Chondrocyte (in vitro differentiated cells): Measurements from ENCODE around the gene RIPOR2. TPM values are rescaled to one million over a fixed set of nuclear protein-coding genes. Genes with fewer than 3 reads are reported as not detected.
A peak's percentile ranks its signal among the peaks of the same experiment; 100 is the strongest.

Source experiments
- DNase-seq: peaks from one replicate; pipeline ENCODE4 v3.0.0; 2021; ENCODE audit warnings: mixed read lengths, low spot score
- H3K27ac Mint-ChIP-seq: one replicate; pipeline ENCODE4 v1.8.0; 2021; ENCODE audit warnings: mild to moderate bottlenecking, moderate library complexity, mixed read lengths; ENCODE audit not compliant: unreplicated experiment
- H3K27me3 Mint-ChIP-seq: 2 replicates; pipeline ENCODE4 v1.8.0; 2021; ENCODE audit warnings: low read depth, mixed read lengths
- H3K36me3 Mint-ChIP-seq: 2 replicates; pipeline ENCODE4 v1.8.0; 2021; ENCODE audit warnings: low read depth, mixed read lengths
- H3K4me1 Mint-ChIP-seq: 2 replicates; pipeline ENCODE4 v1.8.0; 2021; ENCODE audit warnings: low read depth, mild to moderate bottlenecking, mixed read lengths
- H3K4me3 Mint-ChIP-seq: one replicate; pipeline ENCODE4 v1.8.0; 2021; ENCODE audit warnings: mild to moderate bottlenecking, moderate library complexity, mixed read lengths; ENCODE audit not compliant: unreplicated experiment
- H3K9me3 Mint-ChIP-seq: 2 replicates; pipeline ENCODE4 v1.8.0; 2021; ENCODE audit warnings: low read depth, mixed read lengths
- total RNA-seq: library from RNA; stranded (reverse); gene quantifications from 3 replicates; pipeline ENCODE4 v1.2.1, GENCODE V29; 2021
- TF ChIP-seq, protein P1 (sequence below): fragments of 200-600 bp; sonication (generic); IDR thresholded peaks from 2 replicates; pipeline ENCODE4 v1.5.0; 2021; ENCODE audit warnings: antibody characterized with exemption, mild to moderate bottlenecking, moderate library complexity

The RIPOR2 gene
- total RNA-seq, 1 donor from 2014 or later, result 0.62 TPM

DNA sequence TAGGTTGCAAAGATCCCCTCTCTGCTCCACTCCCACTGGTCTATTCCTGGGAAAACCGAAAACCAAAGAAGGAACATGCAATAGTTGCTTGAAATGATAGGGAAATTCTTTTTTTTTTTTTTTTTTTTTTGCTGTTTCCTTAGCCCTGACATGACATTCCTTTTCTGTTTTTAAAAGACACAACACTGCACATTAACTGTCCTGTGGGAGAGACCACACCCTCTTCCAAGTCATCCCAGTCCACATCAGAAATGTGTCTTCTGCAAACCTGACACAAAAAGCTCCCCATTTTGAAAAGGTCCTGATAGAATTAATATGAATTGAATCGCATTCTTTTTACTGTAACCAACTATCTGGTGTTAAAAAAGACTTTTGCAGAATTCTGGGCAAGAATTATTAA lies 43.4 kb upstream of the RIPOR2 start:
- Mint-ChIP-seq H3K9me3 (no peaks in the 10 kb centered on the region), H3K4me3 (no peak overlapping the region), H3K27me3 (no peaks in the 10 kb centered on the region), H3K36me3 (no peaks in the 10 kb centered on the region), H3K27ac (peak overlapping the region; percentile 72), H3K4me1 (peaks cover 43% of the 10 kb centered on the region)
- no peak for DNase-seq
- TF ChIP-seq, protein P1, sequence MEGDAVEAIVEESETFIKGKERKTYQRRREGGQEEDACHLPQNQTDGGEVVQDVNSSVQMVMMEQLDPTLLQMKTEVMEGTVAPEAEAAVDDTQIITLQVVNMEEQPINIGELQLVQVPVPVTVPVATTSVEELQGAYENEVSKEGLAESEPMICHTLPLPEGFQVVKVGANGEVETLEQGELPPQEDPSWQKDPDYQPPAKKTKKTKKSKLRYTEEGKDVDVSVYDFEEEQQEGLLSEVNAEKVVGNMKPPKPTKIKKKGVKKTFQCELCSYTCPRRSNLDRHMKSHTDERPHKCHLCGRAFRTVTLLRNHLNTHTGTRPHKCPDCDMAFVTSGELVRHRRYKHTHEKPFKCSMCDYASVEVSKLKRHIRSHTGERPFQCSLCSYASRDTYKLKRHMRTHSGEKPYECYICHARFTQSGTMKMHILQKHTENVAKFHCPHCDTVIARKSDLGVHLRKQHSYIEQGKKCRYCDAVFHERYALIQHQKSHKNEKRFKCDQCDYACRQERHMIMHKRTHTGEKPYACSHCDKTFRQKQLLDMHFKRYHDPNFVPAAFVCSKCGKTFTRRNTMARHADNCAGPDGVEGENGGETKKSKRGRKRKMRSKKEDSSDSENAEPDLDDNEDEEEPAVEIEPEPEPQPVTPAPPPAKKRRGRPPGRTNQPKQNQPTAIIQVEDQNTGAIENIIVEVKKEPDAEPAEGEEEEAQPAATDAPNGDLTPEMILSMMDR, result no peak

DNA sequence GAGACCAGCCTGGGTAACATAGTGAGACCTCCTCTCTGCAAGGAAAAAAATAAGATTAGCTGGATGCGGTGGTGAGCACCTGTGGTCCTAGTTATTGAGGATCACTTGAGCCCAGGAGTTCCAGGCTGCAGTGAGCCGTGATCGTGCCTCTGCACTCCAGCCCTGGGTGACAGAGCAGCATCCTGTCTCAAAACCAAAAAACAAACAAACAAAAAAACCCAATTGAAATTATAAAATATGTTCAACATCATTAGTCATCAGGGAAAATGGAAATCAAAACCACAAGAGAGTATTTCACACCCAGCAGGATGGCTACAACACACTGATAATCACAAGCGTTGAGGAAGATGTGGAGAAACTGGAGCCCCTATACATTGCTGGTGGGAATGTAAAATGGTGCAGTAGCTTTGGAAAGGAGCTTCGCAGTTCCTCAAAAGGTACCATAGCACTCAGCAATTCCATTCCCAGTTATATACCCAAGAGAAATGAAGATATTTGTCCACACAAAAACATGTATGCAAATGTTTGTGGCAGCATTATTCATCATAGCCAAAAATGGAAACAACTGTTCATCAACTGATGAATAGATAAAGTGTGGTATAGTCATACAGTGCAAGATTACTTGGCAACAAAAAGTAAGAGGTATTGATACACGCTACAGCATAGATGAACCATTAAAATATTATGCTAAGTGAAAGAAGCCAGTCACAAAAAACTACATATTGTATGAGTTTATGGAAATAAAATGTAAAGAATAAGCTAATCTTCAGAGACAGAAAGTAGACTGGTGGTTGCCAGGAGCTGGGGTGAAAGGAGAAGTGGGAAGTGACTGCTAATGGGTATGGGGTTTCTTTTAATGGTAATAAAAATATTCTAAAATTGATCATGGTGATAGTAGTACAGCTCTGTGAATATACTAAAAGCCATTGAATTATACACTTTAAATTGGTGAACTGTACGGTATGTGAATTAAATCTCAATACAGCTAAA lies 38.7 kb upstream of the RIPOR2 start:
- TF ChIP-seq, protein P1, result no peak
- Mint-ChIP-seq H3K36me3 (no peaks in the 10 kb centered on the region), H3K4me1 (peaks cover 19% of the 10 kb centered on the region), H3K4me3 (no peak overlapping the region), H3K9me3 (no peaks in the 10 kb centered on the region), H3K27me3 (no peaks in the 10 kb centered on the region), H3K27ac (no peak overlapping the region)
- DNase-seq, result no peak

DNA sequence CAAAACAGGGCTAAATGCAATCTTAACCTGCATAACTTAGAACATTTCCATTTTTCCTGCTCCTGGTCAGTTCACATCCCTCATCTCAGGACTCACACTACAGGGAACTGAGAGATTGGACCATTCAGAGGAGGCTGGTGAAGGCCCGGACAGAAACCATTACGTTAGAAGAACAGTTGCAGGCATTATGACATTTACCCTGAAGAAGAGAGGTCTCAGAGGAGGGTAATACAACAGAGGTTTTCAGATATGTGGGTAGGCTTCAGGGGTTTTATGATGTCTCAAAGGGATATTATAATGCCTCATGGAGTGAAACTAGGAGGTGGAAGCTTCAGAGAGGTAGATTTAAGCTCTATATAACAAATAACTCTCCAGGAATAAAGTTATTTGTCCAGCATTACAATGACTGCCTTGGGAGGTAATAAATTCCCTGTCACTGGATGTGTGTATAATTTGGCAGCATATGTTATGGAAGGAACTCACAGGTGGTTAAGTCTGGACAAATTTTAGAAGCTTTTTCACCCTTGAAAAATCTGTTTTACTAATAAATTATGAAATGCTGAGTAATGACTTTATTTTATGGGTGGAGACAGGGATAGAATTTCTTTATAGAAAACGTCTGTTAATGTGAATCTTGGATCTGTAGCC lies 36.7 kb upstream of the RIPOR2 start:
- no peaks in the 10 kb centered on the region for H3K27me3 Mint-ChIP-seq
- TF ChIP-seq, protein P1, result no peak
- no peak overlapping the region for H3K27ac Mint-ChIP-seq
- no peak for DNase-seq
- no peak overlapping the region for H3K4me3 Mint-ChIP-seq
- no peaks in the 10 kb centered on the region for H3K9me3 Mint-ChIP-seq
- no peaks in the 10 kb centered on the region for H3K36me3 Mint-ChIP-seq
- H3K4me1 Mint-ChIP-seq, result peaks cover 8% of the 10 kb centered on the region

DNA sequence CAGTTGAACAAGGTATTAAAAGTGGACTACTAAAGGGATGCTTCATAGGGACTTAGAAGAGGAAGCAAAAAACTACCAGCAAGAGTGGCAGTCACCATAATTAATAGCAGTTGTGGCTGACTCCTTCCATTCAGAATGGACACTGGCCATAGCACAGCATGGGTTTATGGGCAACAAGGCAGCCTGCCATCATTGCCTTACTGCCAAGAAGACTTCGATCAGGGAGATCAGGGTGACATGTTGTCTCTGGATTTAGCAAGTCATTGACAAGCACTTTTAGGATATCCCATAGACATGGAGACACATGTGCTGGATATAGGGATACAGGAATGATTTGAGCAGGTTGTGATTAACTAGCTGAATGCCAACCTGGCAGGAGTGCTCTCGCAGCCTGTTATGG lies 35.3 kb upstream of the RIPOR2 start:
- DNase-seq, result no peak
- Mint-ChIP-seq H3K27ac (no peak overlapping the region), H3K36me3 (no peaks in the 10 kb centered on the region), H3K27me3 (no peaks in the 10 kb centered on the region), H3K4me1 (peaks cover 8% of the 10 kb centered on the region), H3K9me3 (no peaks in the 10 kb centered on the region), H3K4me3 (no peak overlapping the region)
- TF ChIP-seq, protein P1, result no peak

DNA sequence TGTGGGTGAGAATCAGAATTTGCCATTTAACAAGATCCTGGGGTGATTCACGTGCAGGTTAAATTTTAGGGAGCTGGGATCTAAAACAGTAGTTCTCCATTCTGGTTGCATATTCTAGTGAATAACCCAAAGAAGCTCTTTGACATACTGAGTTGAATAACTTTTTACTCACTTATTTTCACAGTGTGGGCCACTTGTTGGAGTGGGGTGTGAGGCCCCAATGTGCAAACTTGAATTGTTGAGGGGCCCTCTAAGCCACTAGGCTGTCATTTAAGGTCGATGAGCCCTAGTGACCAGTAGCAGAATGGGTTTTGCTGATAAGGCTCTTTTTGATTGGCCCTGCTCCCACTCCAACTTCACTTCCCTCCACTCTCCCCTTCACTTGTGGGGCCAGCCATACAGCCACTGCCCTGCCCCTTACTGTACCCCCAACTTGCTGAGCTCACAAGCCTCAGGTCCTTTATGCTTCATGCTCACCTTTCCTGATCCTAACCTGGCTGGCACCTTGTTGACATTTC lies 33.6 kb upstream of the RIPOR2 start:
- Mint-ChIP-seq H3K27ac (no peak overlapping the region), H3K36me3 (no peaks in the 10 kb centered on the region), H3K4me1 (peaks cover 8% of the 10 kb centered on the region), H3K27me3 (no peaks in the 10 kb centered on the region), H3K9me3 (no peaks in the 10 kb centered on the region), H3K4me3 (no peak overlapping the region)
- DNase-seq, result no peak
- TF ChIP-seq, protein P1, result no peak
